ENCODE data around the gene LANCL3.
"Not testable (repeated sequence)": the region's sequence is repeated elsewhere in the genome, so short reads cannot be mapped to it uniquely, and the experiment has no call there.

DNA sequence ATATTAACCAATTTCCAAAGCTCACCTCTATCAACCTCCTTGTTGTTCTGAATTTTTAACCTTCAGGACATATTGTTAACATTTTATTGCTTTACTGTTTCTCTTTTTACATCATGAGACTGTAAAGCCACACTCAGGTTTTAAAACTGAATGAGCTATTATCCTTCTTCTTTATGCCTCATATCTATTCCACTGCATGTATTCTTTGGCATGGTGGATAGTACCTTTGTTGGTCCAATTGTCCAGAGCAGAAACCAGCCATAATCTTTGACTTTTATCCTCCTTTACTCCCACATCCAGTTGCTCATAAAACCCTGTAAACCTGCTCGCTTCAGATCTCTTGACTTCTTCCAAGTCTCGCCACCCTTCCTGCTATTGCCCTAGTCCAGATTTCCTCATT, 6.2 kb upstream of the LANCL3 start:
- TF ChIP-seq, protein P1, sequence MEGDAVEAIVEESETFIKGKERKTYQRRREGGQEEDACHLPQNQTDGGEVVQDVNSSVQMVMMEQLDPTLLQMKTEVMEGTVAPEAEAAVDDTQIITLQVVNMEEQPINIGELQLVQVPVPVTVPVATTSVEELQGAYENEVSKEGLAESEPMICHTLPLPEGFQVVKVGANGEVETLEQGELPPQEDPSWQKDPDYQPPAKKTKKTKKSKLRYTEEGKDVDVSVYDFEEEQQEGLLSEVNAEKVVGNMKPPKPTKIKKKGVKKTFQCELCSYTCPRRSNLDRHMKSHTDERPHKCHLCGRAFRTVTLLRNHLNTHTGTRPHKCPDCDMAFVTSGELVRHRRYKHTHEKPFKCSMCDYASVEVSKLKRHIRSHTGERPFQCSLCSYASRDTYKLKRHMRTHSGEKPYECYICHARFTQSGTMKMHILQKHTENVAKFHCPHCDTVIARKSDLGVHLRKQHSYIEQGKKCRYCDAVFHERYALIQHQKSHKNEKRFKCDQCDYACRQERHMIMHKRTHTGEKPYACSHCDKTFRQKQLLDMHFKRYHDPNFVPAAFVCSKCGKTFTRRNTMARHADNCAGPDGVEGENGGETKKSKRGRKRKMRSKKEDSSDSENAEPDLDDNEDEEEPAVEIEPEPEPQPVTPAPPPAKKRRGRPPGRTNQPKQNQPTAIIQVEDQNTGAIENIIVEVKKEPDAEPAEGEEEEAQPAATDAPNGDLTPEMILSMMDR (conservative IDR thresholded peaks at IDR 0.05) = not testable (repeated sequence)
- TF ChIP-seq EZH2 (IDR thresholded peaks at IDR 0.05; ENCODE audit: low read depth) = not testable (repeated sequence)
